ENCODE data around the gene TOR1AIP2.
"Not testable (repeated sequence)": the region's sequence is repeated elsewhere in the genome, so short reads cannot be mapped to it uniquely, and the experiment has no call there.

GRCh38 chr1:179855831-179856230, 21.8 kb downstream of the TOR1AIP2 start:
- not testable (repeated sequence) for TF ChIP-seq RBM22 (optimal IDR thresholded peaks at IDR 0.05; ENCODE audit: low read length); CEBPG (CRISPR knock-in tag; IDR thresholded peaks at IDR 0.05); NFYB (CRISPR knock-in tag; IDR thresholded peaks at IDR 0.05); ETV6 (CRISPR knock-in tag; conservative IDR thresholded peaks at IDR 0.05); ZSCAN20 (CRISPR knock-in tag; IDR thresholded peaks at IDR 0.05; ENCODE audit: borderline replicate concordance); CBX5 (CRISPR knock-in tag; IDR thresholded peaks at IDR 0.05; ENCODE audit: borderline replicate concordance); GABPB1 (CRISPR knock-in tag; IDR thresholded peaks at IDR 0.05); ZNF24 (IDR thresholded peaks at IDR 0.05); E2F1 (CRISPR knock-in tag; IDR thresholded peaks at IDR 0.05)

Data from HepG2 (cell line).